A549 (cell line): ENCODE measurements around the gene PALLD.

Experiments
- BHLHE40 ChIP-seq: IDR thresholded peaks from 2 replicates; pipeline ENCODE4 v1.6.1; 2012; ENCODE audit warnings: low read depth, low read length, inconsistent platforms
- HDAC2 ChIP-seq: fragments of 200-600 bp; sonication (generic); IDR thresholded peaks from 2 replicates; pipeline ENCODE4 v1.6.1; 2016
- HMGXB4 ChIP-seq: fragments of 250-450 bp; sonication (Bioruptor Pico); IDR thresholded peaks from 2 replicates; pipeline ENCODE4 v1.5.0; 2021; ENCODE audit warnings: mild to moderate bottlenecking, moderate library complexity, borderline replicate concordance
- MAFK ChIP-seq: fragments of 450-650 bp; IDR thresholded peaks from 2 replicates; pipeline ENCODE4 v1.6.1; 2014; ENCODE audit not compliant: partially characterized antibody
- MAX ChIP-seq: IDR thresholded peaks from 2 replicates; pipeline ENCODE4 v1.6.1; 2012
- MYC ChIP-seq: IDR thresholded peaks from 2 replicates; pipeline ENCODE4 v1.6.1; 2012; ENCODE audit warnings: mild to moderate bottlenecking, inconsistent platforms, low read length, improper control_type of control experiment, borderline replicate concordance
- NR3C1 ChIP-seq: fragments of >200 bp; sonication (Bioruptor Twin); formaldehyde crosslinking; IDR thresholded peaks from 3 replicates; pipeline ENCODE4 v1.6.1; 2017
- PHF8 ChIP-seq: fragments of 200-600 bp; sonication (generic); IDR thresholded peaks from 2 replicates; pipeline ENCODE4 v1.6.1; 2016; ENCODE audit warnings: low read depth, mild to moderate bottlenecking, antibody characterized with exemption, moderate library complexity, borderline replicate concordance
- POLR2A ChIP-seq: IDR thresholded peaks from 2 replicates; pipeline ENCODE4 v1.6.1; 2012; ENCODE audit warnings: mild to moderate bottlenecking, low read length
- RNF2 ChIP-seq: fragments of 200-600 bp; sonication (generic); IDR thresholded peaks from 2 replicates; pipeline ENCODE4 v1.6.1; 2016; ENCODE audit warnings: low read depth, mild to moderate bottlenecking, antibody characterized with exemption, moderate library complexity, borderline replicate concordance
- TFCP2L1 ChIP-seq: fragments of 250-450 bp; sonication (Bioruptor Pico); IDR thresholded peaks from 2 replicates; pipeline ENCODE4 v1.5.0; 2021; ENCODE audit warnings: mild to moderate bottlenecking
- TF ChIP-seq, protein P1 (sequence below): fragments of >200 bp; sonication (Bioruptor Twin); formaldehyde crosslinking; IDR thresholded peaks from 3 replicates; pipeline ENCODE4 v1.5.1; 2016

- TF ChIP-seq HDAC2 (no peak), HMGXB4 (CRISPR knock-in tag) (no peak), RNF2 (no peak), POLR2A (no peak), TFCP2L1 (CRISPR knock-in tag) (no peak), PHF8 (no peak), BHLHE40 (no peak), NR3C1 (no peak), MYC (no peak), MAX (no peak), MAFK (no peak)
- TF ChIP-seq, protein P1, sequence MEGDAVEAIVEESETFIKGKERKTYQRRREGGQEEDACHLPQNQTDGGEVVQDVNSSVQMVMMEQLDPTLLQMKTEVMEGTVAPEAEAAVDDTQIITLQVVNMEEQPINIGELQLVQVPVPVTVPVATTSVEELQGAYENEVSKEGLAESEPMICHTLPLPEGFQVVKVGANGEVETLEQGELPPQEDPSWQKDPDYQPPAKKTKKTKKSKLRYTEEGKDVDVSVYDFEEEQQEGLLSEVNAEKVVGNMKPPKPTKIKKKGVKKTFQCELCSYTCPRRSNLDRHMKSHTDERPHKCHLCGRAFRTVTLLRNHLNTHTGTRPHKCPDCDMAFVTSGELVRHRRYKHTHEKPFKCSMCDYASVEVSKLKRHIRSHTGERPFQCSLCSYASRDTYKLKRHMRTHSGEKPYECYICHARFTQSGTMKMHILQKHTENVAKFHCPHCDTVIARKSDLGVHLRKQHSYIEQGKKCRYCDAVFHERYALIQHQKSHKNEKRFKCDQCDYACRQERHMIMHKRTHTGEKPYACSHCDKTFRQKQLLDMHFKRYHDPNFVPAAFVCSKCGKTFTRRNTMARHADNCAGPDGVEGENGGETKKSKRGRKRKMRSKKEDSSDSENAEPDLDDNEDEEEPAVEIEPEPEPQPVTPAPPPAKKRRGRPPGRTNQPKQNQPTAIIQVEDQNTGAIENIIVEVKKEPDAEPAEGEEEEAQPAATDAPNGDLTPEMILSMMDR = no peak
These were observed 25.5 kb downstream of the PALLD start for GRCh38 chr4:168522356-168522755.
